Left lung (tissue), 10 donors: ENCODE measurements around the gene ANXA2. TPM values are rescaled to one million over a fixed set of nuclear protein-coding genes. Genes with fewer than 3 reads are reported as not detected.
A peak's percentile ranks its signal among the peaks of the same experiment; 100 is the strongest.

Experiments
- ATAC-seq: fragments of 200-7000 bp; cut with Tn5 transposase; one replicate; pipeline ENCODE4 v1.9.1; 2020; ENCODE audit warnings: moderate library complexity
- DNase-seq, 4 donors: peaks; one replicate each; pipeline ENCODE4 v3.0.0-alpha.2; 2013 to 2020
- H3K27ac ChIP-seq, 2 donors: fragments of 200-600 bp; sonication (generic) in 1 of 2; one replicate each; pipeline versions ENCODE4 v1.5.0 to v1.8.0; 2020 to 2021
- H3K27me3 ChIP-seq, 2 donors: fragments of 200-600 bp; sonication (generic) in 1 of 2; one replicate each; pipeline versions ENCODE4 v1.5.0 to v1.8.0; 2020 to 2021
- H3K36me3 ChIP-seq, 2 donors: fragments of 200-600 bp; sonication (generic) in 1 of 2; one replicate each; pipeline versions ENCODE4 v1.5.0 to v1.8.0; 2020 to 2021
- H3K4me1 ChIP-seq, 2 donors: fragments of 200-600 bp; one replicate each; pipeline ENCODE4 v1.8.0; 2021
- H3K4me3 ChIP-seq, 2 donors: fragments of 200-600 bp; sonication (generic) in 1 of 2; one replicate each; pipeline versions ENCODE4 v1.5.0 to v1.8.0; 2020 to 2021; ENCODE audit warnings: mild to moderate bottlenecking in 1 of 2
- H3K9me3 ChIP-seq, 2 donors: fragments of 200-600 bp; sonication (generic) in 1 of 2; one replicate each; pipeline versions ENCODE4 v1.5.0 to v1.8.0; 2020 to 2021
- intact Hi-C, 2 donors: fragments of 100-400 bp; cut with DNase I; formaldehyde crosslinking; loops; one replicate each; pipeline versions ENCODE4 v1.11.2 to v1.14.2; 2022
- polyA plus RNA-seq, 6 donors: library from polyadenylated mRNA; unstranded; fragments of 120-200 nt; gene quantifications; one replicate each; pipeline ENCODE4 v1.2.1, GENCODE V29; 2013; ENCODE audit not compliant: insufficient read length in 6 of 6
- total RNA-seq, 2 donors: library from RNA; stranded (reverse); fragmentation: NEBNext Ultra II Directional; extraction: Animal tissue kit (Norgen Biotek cat#: 25700); gene quantifications; one replicate each; pipeline ENCODE4 v1.2.1, GENCODE V29; 2021
- TF ChIP-seq, protein P1 (sequence below), 2 donors: fragments of 200-600 bp; sonication (generic) in 1 of 2; IDR thresholded peaks; one replicate each; pipeline versions ENCODE4 v1.5.0 to v1.8.0; 2021; ENCODE audit warnings: antibody characterized with exemption in 2 of 2
- donor health status: DM: no; HTN: yes; CAD: no.
- donor health status: DM: no; HTN: no; CAD: no.

The ANXA2 gene
- total and polyA plus RNA-seq, 8 donors: 521 to 1,593 (median 699) TPM

DNA sequence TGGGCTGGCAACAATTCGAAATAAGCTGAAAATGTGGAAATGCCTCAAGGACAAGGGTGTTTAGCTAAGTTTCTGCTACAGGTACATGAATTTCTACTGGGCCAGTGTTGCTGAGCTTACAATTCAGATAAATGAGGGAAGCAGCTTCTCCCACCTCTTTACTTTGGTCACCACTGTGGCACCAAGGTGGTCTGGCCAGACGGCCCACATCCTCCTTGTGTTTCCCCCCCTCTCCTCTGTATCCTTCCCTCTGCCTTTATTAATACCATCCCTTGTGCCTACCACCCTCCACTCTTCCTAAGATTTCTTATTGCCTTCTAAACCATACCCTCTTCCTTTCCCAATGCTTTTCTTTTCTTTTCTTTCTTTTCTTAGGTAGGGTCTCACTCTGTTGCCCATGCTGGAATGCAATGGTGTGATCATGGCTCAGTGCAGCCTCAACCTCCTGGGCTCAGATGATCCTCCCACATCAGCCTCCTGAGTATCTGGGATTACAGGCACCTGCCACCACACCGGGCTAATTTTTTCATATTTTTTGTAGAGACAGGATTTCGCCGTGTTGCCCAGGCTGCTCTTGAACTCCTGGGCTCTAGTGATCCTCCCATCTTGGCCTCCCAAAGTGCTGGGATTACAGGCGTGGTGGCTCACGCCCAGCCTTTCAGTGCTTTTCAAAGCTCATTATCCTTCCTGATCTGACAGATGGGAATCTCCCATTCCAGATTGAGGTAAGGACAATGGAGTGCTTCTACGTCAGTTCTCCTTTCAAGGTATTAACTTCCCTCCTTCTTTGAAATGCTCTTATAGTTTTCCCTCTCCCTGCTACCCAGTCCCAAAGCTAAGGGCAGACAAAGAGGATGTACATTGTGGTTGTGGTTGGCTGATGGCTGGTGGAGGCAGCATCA lies 14.8 kb downstream of the ANXA2 start:
- Histone ChIP-seq H3K36me3 (peaks cover 0 to 88% of the 10 kb centered on the region in 2 donors), H3K4me1 (peaks cover 4 to 70% of the 10 kb centered on the region in 2 donors), H3K4me3 (no peak overlapping the region), H3K9me3 (no peaks in the 10 kb centered on the region), H3K27ac (no peak overlapping the region), H3K27me3 (no peaks in the 10 kb centered on the region)
- ATAC-seq: no peak
- intact Hi-C loops: no loop called here
- DNase-seq: no peak
- TF ChIP-seq, protein P1, sequence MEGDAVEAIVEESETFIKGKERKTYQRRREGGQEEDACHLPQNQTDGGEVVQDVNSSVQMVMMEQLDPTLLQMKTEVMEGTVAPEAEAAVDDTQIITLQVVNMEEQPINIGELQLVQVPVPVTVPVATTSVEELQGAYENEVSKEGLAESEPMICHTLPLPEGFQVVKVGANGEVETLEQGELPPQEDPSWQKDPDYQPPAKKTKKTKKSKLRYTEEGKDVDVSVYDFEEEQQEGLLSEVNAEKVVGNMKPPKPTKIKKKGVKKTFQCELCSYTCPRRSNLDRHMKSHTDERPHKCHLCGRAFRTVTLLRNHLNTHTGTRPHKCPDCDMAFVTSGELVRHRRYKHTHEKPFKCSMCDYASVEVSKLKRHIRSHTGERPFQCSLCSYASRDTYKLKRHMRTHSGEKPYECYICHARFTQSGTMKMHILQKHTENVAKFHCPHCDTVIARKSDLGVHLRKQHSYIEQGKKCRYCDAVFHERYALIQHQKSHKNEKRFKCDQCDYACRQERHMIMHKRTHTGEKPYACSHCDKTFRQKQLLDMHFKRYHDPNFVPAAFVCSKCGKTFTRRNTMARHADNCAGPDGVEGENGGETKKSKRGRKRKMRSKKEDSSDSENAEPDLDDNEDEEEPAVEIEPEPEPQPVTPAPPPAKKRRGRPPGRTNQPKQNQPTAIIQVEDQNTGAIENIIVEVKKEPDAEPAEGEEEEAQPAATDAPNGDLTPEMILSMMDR (IDR thresholded peaks at IDR 0.05): no peak

DNA sequence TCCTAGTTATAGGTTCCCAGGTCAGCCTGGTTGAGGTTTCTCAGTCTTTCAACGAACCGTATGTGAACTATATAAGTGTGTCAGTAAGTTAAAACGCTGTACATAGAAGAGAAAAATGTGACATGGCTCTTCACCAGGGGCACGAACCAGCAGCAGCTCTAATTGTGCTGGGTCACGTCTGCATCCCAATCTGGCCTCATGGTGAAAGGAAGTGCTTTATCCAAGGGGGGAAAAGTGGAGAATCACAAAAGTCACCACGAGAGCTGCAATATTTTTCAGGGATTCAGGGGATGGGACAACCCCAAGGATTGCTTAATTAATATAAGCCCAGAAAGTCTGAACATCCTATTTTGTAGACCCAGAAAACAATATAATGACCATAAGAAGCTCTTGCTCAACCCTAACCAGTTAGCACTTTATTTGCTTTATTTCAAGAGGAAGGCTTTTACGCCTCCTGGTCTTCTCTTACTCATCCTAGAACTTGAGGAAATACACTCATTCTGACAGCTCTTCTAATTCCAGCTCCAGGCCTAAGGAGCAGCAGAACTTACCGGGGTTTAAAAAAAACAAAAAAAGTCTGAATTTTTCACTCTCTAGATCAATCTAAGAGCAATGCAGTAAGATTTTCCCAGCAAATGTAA lies 16.5 kb downstream of the ANXA2 start:
- H3K9me3 ChIP-seq: no peaks in the 10 kb centered on the region
- H3K36me3 ChIP-seq: peaks cover 0 to 99% of the 10 kb centered on the region in 2 donors
- peaks cover 8 to 67% of the 10 kb centered on the region in 2 donors for H3K4me1 ChIP-seq
- peak overlapping the region in 1 of 2 donors; percentile 23 for H3K27ac ChIP-seq
- no peak for DNase-seq
- TF ChIP-seq, protein P1 (IDR thresholded peaks at IDR 0.05): no peak
- H3K4me3 ChIP-seq: no peak overlapping the region
- intact Hi-C loops: no loop called here
- ATAC-seq: peak; percentile 38
- no peaks in the 10 kb centered on the region for H3K27me3 ChIP-seq

DNA sequence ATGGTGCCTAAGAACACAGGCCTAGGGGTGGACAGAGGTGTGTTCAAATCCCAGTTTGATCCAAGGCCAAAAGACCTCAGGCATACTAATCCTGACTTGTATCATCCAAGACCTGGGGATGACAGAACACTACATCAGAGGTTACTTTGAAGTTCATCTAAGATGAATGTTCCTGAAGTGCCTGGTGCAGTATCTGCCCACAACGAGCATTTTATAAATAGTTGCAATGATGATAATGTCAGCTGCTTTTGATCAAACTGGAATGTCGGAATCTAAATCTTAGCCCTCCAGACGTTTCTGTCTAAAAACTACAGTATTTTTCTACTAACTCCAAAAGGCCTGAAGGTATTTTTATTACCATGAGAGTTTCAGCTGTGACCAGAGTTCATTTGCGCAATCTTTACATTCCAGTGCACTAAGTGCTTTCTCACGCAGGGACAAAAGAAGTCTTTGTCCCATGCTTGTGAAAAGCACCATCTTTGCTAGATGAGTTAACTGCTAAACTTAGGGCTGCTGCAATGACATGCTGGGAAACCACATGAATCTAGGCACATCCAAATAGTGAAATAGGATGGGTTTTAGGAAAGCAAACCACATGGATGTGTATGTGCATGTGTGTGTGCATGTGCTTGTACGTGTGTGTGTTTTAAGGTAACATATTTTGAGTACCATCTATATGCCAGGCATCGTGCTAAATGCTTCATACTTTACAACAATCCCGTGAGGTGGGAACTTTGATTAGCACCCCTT lies 18.1 kb downstream of the ANXA2 start:
- Histone ChIP-seq H3K27ac (peak overlapping the region in 1 of 2 donors; percentile 46), H3K9me3 (no peaks in the 10 kb centered on the region), H3K36me3 (peaks cover 0 to 99% of the 10 kb centered on the region in 2 donors), H3K4me3 (no peak overlapping the region), H3K27me3 (no peaks in the 10 kb centered on the region), H3K4me1 (peaks cover 21 to 74% of the 10 kb centered on the region in 2 donors)
- ATAC-seq: peak; percentile 52
- intact Hi-C loops: no loop called here
- peak in 1 of 4 donors; percentile 76 for DNase-seq
- TF ChIP-seq, protein P1 (IDR thresholded peaks at IDR 0.05): no peak

DNA sequence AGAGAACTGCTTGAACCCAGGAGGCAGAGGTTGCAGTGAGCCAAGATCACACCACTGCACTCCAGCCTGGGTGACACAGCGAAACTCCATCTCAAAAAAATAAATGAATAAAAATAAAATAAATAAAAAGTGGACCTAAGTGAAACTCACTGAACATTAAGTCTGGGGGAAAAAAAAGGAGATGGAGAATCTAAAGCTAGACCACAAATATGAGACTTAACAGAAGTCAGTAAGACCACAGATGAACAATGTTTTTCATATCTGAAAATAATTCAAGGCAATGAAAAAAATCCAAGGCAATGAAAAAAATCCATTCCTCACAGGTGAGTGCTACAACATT lies 18.6 kb downstream of the ANXA2 start:
- H3K27me3 ChIP-seq: no peaks in the 10 kb centered on the region
- peaks cover 0 to 99% of the 10 kb centered on the region in 2 donors for H3K36me3 ChIP-seq
- TF ChIP-seq, protein P1 (IDR thresholded peaks at IDR 0.05): no peak
- DNase-seq (no peak), ATAC-seq (no peak)
- H3K4me3 ChIP-seq: no peak overlapping the region
- intact Hi-C loops: no loop called here
- peak overlapping the region in 1 of 2 donors; percentile 46 for H3K27ac ChIP-seq
- H3K9me3 ChIP-seq: no peaks in the 10 kb centered on the region
- peaks cover 26 to 79% of the 10 kb centered on the region in 2 donors for H3K4me1 ChIP-seq
